ENCODE results near the gene CSNK1D. TPM values are rescaled to one million over a fixed set of nuclear protein-coding genes. Genes with fewer than 3 reads are reported as not detected.

Gene CSNK1D
- total and polyA plus RNA-seq, 2 donors (not counting 1 experiment from before 2014, with no cell fraction given): 196 to 241 TPM

DNA sequence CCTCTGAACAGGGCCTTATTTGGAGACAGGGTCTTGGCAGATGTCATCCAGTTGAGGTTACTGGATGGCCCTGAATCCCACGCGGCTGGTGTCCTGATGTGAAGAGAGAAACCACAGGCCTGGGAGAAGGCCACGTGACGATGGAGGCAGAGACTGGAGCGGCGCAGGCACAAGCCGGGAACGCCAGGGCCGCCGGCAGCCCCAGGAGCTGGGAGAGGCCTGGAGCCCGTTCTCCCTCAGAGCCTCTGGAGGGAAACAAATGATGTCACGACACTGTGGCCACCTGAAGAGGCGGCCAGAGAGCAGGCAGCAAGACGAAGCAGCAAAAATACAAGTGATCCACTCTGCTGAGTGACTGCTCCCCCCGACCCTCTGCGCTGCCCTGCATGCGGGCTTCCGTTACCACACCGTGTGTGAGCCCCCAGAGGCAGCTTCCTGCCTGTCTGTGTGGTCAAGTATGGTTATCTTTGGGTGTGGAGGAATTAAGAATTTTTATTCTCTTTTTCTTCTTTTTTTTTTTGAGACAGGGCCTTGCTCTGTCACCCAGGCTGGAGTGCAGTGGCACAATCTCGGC is 32.3 kb upstream of the CSNK1D start:
- Histone ChIP-seq H3K4me2 (replicated peaks; ENCODE audit: low read depth, low read length, poor library complexity, severe bottlenecking) (no peak overlapping the region), H3K79me2 (ENCODE audit: control insufficient read depth, insufficient read depth, low read length) (no peaks in the 10 kb centered on the region), H3K4me3 (ENCODE audit: control extremely low read depth in 1 of 5, extremely low read depth in 1 of 5, insufficient read depth in 1 of 5, low read depth in 2 of 5, low read length in 4 of 5) (no peak overlapping the region), H3K4me1 (ENCODE audit: control insufficient read depth in 2 of 2, insufficient read depth in 2 of 2, low read length in 2 of 2) (peaks cover 29 to 35% of the 10 kb centered on the region in 2 donors), H3K9me3 (ENCODE audit: control extremely low read depth in 1 of 3, control insufficient read depth in 2 of 3, insufficient read depth in 1 of 3, low read length in 2 of 3) (no peaks in the 10 kb centered on the region), H3K9ac (ENCODE audit: low read length) (no peak overlapping the region), H3K27me3 (replicated peaks in 1 of 4; ENCODE audit: control extremely low read depth in 1 of 4, control insufficient read depth in 3 of 4, insufficient read depth in 4 of 4, low read length in 3 of 4) (peaks cover 0 to 6% (median 0%) of the 10 kb centered on the region in 4 experiments), H3K36me3 (replicated peaks in 1 of 2; ENCODE audit: control extremely low read depth in 1 of 2, control insufficient read depth in 1 of 2, extremely low read depth in 1 of 2, insufficient read depth in 2 of 2, low read length in 1 of 2) (no peaks in the 10 kb centered on the region), H4K20me1 (ENCODE audit: control insufficient read depth, insufficient read depth, low read length, poor library complexity, severe bottlenecking) (no peaks in the 10 kb centered on the region), H3K27ac (ENCODE audit: low read length in 2 of 2) (no peak overlapping the region), H2AFZ (ENCODE audit: insufficient read depth, low read depth, low read length, poor library complexity, severe bottlenecking) (no peak overlapping the region)
- ATAC-seq (ENCODE audit: low read depth): no peak
- TF ChIP-seq EZH2 (IDR thresholded peaks at IDR 0.05; ENCODE audit: borderline replicate concordance, insufficient read depth, low read depth, low read length, poor library complexity, severe bottlenecking): no peak
- TF ChIP-seq, protein P1, sequence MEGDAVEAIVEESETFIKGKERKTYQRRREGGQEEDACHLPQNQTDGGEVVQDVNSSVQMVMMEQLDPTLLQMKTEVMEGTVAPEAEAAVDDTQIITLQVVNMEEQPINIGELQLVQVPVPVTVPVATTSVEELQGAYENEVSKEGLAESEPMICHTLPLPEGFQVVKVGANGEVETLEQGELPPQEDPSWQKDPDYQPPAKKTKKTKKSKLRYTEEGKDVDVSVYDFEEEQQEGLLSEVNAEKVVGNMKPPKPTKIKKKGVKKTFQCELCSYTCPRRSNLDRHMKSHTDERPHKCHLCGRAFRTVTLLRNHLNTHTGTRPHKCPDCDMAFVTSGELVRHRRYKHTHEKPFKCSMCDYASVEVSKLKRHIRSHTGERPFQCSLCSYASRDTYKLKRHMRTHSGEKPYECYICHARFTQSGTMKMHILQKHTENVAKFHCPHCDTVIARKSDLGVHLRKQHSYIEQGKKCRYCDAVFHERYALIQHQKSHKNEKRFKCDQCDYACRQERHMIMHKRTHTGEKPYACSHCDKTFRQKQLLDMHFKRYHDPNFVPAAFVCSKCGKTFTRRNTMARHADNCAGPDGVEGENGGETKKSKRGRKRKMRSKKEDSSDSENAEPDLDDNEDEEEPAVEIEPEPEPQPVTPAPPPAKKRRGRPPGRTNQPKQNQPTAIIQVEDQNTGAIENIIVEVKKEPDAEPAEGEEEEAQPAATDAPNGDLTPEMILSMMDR (IDR thresholded peaks at IDR 0.05): no peak
- intact Hi-C loops (cut with micrococcal nuclease): no loop called here
- ChIA-PET POLR2A (interaction anchor here (0.7 to 0.9 kb wide), 2 partner anchors 20 to 74 kb away, joined by 3 to 5 read pairs; no protein-coding TSS in a partner anchor), CTCF (interaction anchor here (1.7 kb wide), 1 partner anchor 15 kb away, joined by 8 read pairs; no protein-coding TSS in a partner anchor)
- DNase-seq: no peak
- Mint-ChIP-seq H3K27me3 (peaks cover 8% of the 10 kb centered on the region), H3K27ac (no peak overlapping the region), H3K9me3 (ENCODE audit: insufficient read depth) (no peaks in the 10 kb centered on the region), H3K4me3 (no peak overlapping the region), H3K4me1 (peaks cover 17% of the 10 kb centered on the region)
- WGBS (ENCODE audit: insufficient coverage): 37% methylated on average over 19 of the region's 20 CpGs

Data from B cell (primary cell).